Activated T-helper 17 cell treated with anti-CD3 and anti-CD28 coated beads, Interleukin-2, amount 50 U/mL, for 72 hours (primary cell): Measurements from ENCODE around the gene KIAA0586. TPM values are rescaled to one million over a fixed set of nuclear protein-coding genes. Genes with fewer than 3 reads are reported as not detected.
A peak's percentile ranks its signal among the peaks of the same experiment; 100 is the strongest.
"Not testable (repeated sequence)": the region's sequence is repeated elsewhere in the genome, so short reads cannot be mapped to it uniquely, and the experiment has no call there.

ENCODE experiments used
- ATAC-seq: fragments of 150-1000 bp; cut with Tn5 transposase; replicated peaks from 2 replicates; pipeline ENCODE4 v1.10.0; 2021; ENCODE audit warnings: mild to moderate bottlenecking, moderate library complexity
- H3K27ac Mint-ChIP-seq: one replicate; pipeline ENCODE4 v1.8.0; 2022; ENCODE audit warnings: mixed read lengths
- H3K27me3 Mint-ChIP-seq: one replicate; pipeline ENCODE4 v1.8.0; 2022; ENCODE audit warnings: mixed read lengths
- H3K36me3 Mint-ChIP-seq: one replicate; pipeline ENCODE4 v1.8.0; 2022; ENCODE audit warnings: low read depth, mild to moderate bottlenecking, mixed read lengths
- H3K4me1 Mint-ChIP-seq: one replicate; pipeline ENCODE4 v1.8.0; 2022; ENCODE audit warnings: mixed read lengths
- H3K4me3 Mint-ChIP-seq: one replicate; pipeline ENCODE4 v1.8.0; 2022; ENCODE audit warnings: mild to moderate bottlenecking, mixed read lengths
- H3K9me3 Mint-ChIP-seq: one replicate; pipeline ENCODE4 v1.8.0; 2022; ENCODE audit warnings: mixed read lengths
- total RNA-seq, 2 donors: library from RNA; stranded (reverse); gene quantifications; one replicate each; pipeline ENCODE4 v1.2.3, GENCODE V29; 2022

KIAA0586 gene
- total RNA-seq, result 10 to 100 TPM; 39.7 to 40.6 TPM

GRCh38 chr14:58427281-58428117 lies at the start of gene KIAA0586, which contains the start of gene TIMM9:
Gene KIAA0586 (plus strand): TSS chr14:58427719. CDS start chr14:58428265, 546 bp downstream.
Gene TIMM9 (minus strand): TSS chr14:58427531. CDS start chr14:58411945, 15,586 bp downstream.
- H3K9me3 Mint-ChIP-seq, result no peaks in the 10 kb centered on the region
- peak; percentile 77 for ATAC-seq
- no peaks in the 10 kb centered on the region for H3K27me3 Mint-ChIP-seq
- peak within 1 kb of the TSS; percentile 86 for H3K4me3 Mint-ChIP-seq
- peak within 1 kb of the TSS; percentile 93 for H3K27ac Mint-ChIP-seq
- H3K4me1 Mint-ChIP-seq, result peaks cover 26% of the 10 kb centered on the region
- peaks cover 65% of the 10 kb centered on the region for H3K36me3 Mint-ChIP-seq

GRCh38 chr14:58390830-58391229 lies 36.7 kb upstream of the KIAA0586 start:
- no peaks in the 10 kb centered on the region for H3K36me3 Mint-ChIP-seq
- peak overlapping the region; percentile 25 for H3K27ac Mint-ChIP-seq
- no peaks in the 10 kb centered on the region for H3K9me3 Mint-ChIP-seq
- no peaks in the 10 kb centered on the region for H3K4me1 Mint-ChIP-seq
- no peak for ATAC-seq
- no peak overlapping the region for H3K4me3 Mint-ChIP-seq
- no peaks in the 10 kb centered on the region for H3K27me3 Mint-ChIP-seq

GRCh38 chr14:58395562-58395811 lies 32.0 kb upstream of the KIAA0586 start:
- Mint-ChIP-seq H3K9me3 (no peaks in the 10 kb centered on the region), H3K27ac (peak overlapping the region; percentile 28), H3K27me3 (no peaks in the 10 kb centered on the region), H3K36me3 (no peaks in the 10 kb centered on the region), H3K4me1 (peaks cover 5% of the 10 kb centered on the region), H3K4me3 (peak overlapping the region; percentile 77)
- no peak for ATAC-seq

DNA sequence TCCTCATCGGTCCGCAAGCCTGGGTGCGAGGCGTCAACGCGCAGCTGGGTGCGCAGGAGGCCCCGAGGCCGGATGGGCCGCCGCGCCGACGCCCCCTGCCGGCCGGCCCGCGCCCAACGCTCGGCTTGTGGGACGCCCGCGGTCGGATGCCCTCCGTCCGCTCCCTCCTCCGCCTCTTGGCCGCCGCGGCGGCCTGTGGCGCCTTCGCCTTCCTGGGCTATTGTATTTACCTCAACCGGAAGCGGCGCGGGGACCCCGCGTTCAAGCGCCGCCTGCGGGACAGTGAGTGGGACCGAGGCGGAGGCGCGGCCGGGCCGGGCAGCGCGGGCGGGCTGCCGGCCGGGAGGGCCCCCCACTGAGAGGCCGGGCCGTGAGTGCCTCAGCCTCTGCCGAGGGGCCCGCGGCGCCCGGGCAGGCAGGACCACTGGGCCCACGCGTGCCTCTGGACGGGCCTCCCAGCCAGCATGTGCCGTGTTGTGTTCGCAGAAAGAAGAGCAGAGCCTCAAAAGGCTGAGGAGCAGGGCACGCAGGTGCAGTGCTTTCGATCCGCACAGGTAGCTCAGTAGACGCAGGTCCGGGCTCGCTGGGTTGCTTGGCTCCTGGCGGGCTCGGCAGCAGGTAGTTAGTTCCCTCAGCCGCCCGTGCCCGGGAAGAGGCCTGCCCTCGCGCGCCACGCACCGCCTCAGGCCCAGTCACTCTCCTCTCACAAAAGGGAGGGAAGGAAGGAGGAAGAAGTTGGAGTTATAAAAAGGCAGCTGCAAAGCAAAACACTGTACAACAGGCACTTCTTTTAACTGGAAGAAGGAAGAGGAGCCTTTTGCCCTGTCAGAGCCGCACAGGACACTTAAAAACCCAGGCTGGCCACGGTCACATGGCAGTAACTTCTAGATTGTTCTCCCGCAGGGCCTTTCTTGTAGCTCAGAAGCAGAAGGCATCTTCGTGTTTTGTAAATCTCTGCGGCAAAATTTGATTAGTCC lies 31.4 kb upstream of the KIAA0586 start, which contains the start of gene TOMM20L:
TOMM20L (plus strand) TSS at position 119 of the 977 bp plus-strand sequence; CDS start at position 147, 28 bp downstream.
- Mint-ChIP-seq H3K4me1 (peaks cover 5% of the 10 kb centered on the region), H3K9me3 (no peaks in the 10 kb centered on the region), H3K27me3 (no peaks in the 10 kb centered on the region), H3K27ac (peak within 1 kb of the TSS; percentile 28), H3K4me3 (peak within 1 kb of the TSS; percentile 77), H3K36me3 (no peaks in the 10 kb centered on the region)
- peak; percentile 95 for ATAC-seq

- no peak overlapping the region for H3K27ac Mint-ChIP-seq
- no peak for ATAC-seq
- peak overlapping the region; percentile 75 for H3K4me3 Mint-ChIP-seq
- H3K36me3 Mint-ChIP-seq, result peaks cover 4% of the 10 kb centered on the region
- no peaks in the 10 kb centered on the region for H3K27me3 Mint-ChIP-seq
- H3K4me1 Mint-ChIP-seq, result peaks cover 5% of the 10 kb centered on the region
- no peaks in the 10 kb centered on the region for H3K9me3 Mint-ChIP-seq
Observed at GRCh38 chr14:58397156-58397555, 30.4 kb upstream of the KIAA0586 start.

- no peak for ATAC-seq
- no peak overlapping the region for H3K4me3 Mint-ChIP-seq
- no peaks in the 10 kb centered on the region for H3K9me3 Mint-ChIP-seq
- H3K36me3 Mint-ChIP-seq, result peaks cover 4% of the 10 kb centered on the region
- peaks cover 5% of the 10 kb centered on the region for H3K4me1 Mint-ChIP-seq
- no peak overlapping the region for H3K27ac Mint-ChIP-seq
- no peaks in the 10 kb centered on the region for H3K27me3 Mint-ChIP-seq
Observed at GRCh38 chr14:58398495-58398894, 29.0 kb upstream of the KIAA0586 start.

DNA sequence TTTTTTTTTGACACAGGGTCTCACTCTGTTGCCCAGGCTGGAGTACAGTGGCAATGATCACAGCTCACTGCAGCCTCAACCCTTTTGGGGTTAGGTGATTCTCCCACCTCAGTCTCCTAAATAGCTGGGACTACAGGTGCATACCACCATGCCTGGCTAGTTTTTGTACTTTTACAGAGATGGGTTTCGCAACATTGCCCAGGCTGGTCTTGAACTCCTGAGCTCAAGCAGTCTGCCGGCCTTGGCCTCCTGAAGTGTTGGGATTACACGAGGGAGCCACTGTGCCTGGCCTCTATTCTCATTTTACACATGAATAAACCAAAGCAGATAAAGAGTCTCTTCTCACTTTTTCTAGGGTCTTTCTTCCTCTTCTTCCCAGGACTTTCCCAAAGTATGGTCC lies 28.6 kb upstream of the KIAA0586 start:
- Mint-ChIP-seq H3K27me3 (no peaks in the 10 kb centered on the region), H3K4me1 (peaks cover 5% of the 10 kb centered on the region), H3K4me3 (no peak overlapping the region), H3K27ac (no peak overlapping the region), H3K36me3 (peaks cover 4% of the 10 kb centered on the region), H3K9me3 (no peaks in the 10 kb centered on the region)
- ATAC-seq, result no peak

GRCh38 chr14:58401587-58401986 lies 25.9 kb upstream of the KIAA0586 start:
- Mint-ChIP-seq H3K36me3 (peaks cover 14% of the 10 kb centered on the region), H3K27ac (no peak overlapping the region), H3K27me3 (no peaks in the 10 kb centered on the region), H3K9me3 (no peaks in the 10 kb centered on the region), H3K4me3 (no peak overlapping the region), H3K4me1 (peaks cover 5% of the 10 kb centered on the region)
- ATAC-seq, result peak; percentile 35

GRCh38 chr14:58408681-58409215 lies 18.8 kb upstream of the KIAA0586 start:
- ATAC-seq, result no peak
- no peak overlapping the region for H3K27ac Mint-ChIP-seq
- H3K36me3 Mint-ChIP-seq, result peaks cover 76% of the 10 kb centered on the region
- H3K9me3 Mint-ChIP-seq, result no peaks in the 10 kb centered on the region
- H3K4me1 Mint-ChIP-seq, result no peaks in the 10 kb centered on the region
- H3K27me3 Mint-ChIP-seq, result no peaks in the 10 kb centered on the region
- no peak overlapping the region for H3K4me3 Mint-ChIP-seq

DNA sequence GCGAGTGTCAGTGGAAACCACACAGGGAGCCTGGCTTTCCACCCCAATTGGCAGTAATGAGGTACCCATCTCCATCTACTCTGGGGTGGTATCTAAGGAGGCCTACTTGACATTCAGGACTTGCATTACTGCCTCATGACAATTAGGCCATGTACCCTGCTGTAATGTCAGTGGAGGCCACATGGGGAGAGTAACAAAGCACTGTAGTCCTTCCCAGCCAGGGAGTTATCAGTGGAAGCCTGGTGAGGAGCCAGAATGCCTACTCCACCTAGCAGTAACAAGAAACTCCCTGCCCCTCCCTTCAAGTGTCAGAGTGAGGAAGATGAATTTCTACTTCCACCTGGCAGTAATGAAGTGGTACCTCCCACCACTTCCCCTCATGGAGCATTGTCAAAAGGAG lies 12.7 kb upstream of the KIAA0586 start:
- no peak overlapping the region for H3K27ac Mint-ChIP-seq
- H3K9me3 Mint-ChIP-seq, result no peaks in the 10 kb centered on the region

DNA sequence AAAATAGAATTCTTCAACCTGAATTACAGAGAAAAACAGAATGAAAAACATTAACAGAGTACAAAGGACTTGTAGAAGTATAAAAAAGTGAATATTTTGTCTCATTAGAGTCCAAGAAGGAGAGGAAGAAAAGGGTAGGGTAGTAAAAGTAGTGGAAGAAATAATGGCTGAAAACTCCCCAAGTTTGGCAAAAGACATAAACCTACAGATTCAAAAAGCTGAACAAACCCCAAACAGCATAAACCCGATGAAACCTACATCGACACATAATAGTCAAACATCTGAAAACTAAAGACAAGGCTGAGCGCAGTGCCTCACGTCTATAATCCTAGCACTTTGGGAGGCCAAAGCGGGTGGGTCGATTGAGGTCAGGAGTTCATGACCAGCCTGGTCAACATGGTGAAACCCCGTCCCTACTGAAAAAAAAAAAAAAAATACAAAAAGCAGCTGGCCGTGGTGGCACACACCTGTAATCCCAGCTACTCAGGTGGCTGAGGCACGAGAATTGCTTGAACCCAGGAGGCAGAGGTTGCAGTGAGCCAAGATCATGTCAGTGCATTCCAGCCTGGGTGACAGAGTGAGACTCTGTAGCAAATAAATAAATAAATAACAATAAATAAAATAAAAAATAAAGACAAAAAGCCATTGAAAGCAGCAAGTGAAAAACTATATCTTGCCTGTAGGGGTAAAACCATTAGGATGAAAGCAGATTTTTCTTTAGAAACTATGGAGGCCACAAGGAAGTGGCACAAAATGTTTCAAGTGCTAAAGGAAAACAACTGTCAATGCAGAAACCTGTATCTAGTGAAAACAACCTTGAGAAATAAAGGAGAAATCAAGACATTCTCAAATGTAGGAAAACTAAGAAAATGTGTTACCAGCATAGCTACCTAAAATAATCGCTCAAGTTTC lies 11.6 kb upstream of the KIAA0586 start:
- Mint-ChIP-seq H3K27ac (peak overlapping the region; percentile 40), H3K9me3 (no peaks in the 10 kb centered on the region), H3K27me3 (no peaks in the 10 kb centered on the region), H3K4me3 (no peak overlapping the region), H3K36me3 (peaks cover 93% of the 10 kb centered on the region), H3K4me1 (peaks cover 14% of the 10 kb centered on the region)
- ATAC-seq, result no peak

More for the DNA sequence above, 12.7 kb upstream of the KIAA0586 start:
- ATAC-seq, result no peak
- Mint-ChIP-seq H3K4me1 (peaks cover 14% of the 10 kb centered on the region), H3K27me3 (no peaks in the 10 kb centered on the region), H3K36me3 (peaks cover 93% of the 10 kb centered on the region), H3K4me3 (no peak overlapping the region)

- Mint-ChIP-seq H3K4me1 (peaks cover 14% of the 10 kb centered on the region), H3K36me3 (peaks cover 93% of the 10 kb centered on the region), H3K27ac (peak overlapping the region; percentile 55)
- not testable (repeated sequence) for ATAC-seq, H3K27me3 Mint-ChIP-seq, H3K9me3 Mint-ChIP-seq, H3K4me3 Mint-ChIP-seq
Observed at GRCh38 chr14:58416934-58417333, 10.6 kb upstream of the KIAA0586 start.

GRCh38 chr14:58426670-58427280 lies 744 bp upstream of the KIAA0586 start:
- H3K4me1 Mint-ChIP-seq, result peaks cover 26% of the 10 kb centered on the region

More at GRCh38 chr14:58426670-58427280, 744 bp upstream of the KIAA0586 start:
- peak; percentile 18 for ATAC-seq
- H3K27ac Mint-ChIP-seq, result peak overlapping the region; percentile 93
- peaks cover 67% of the 10 kb centered on the region for H3K36me3 Mint-ChIP-seq
- peak overlapping the region; percentile 86 for H3K4me3 Mint-ChIP-seq
- no peaks in the 10 kb centered on the region for H3K27me3 Mint-ChIP-seq
- H3K9me3 Mint-ChIP-seq, result no peaks in the 10 kb centered on the region
